Measurements from ENCODE around the gene POLR3GL.

GRCh38 chr1:145953861-145954260 lies 10.6 kb upstream of the POLR3GL start:
- TF ChIP-seq, protein P1, sequence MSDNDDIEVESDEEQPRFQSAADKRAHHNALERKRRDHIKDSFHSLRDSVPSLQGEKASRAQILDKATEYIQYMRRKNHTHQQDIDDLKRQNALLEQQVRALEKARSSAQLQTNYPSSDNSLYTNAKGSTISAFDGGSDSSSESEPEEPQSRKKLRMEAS (IDR thresholded peaks at IDR 0.05; ENCODE audit: low read depth, low read length), result no peak
- TF ChIP-seq CTCF (IDR thresholded peaks at IDR 0.05 in 2 of 3, conservative IDR thresholded peaks at IDR 0.05 in 1 of 3; ENCODE audit: control insufficient read depth in 2 of 3, extremely low read depth in 1 of 3, insufficient read depth in 1 of 3, low read depth in 3 of 3, low read length in 3 of 3) (no peak), EP300 (IDR thresholded peaks at IDR 0.05; ENCODE audit: borderline replicate concordance in 1 of 2, control insufficient read depth in 1 of 2, low read depth in 2 of 2, low read length in 2 of 2) (no peak)

All from GM12878 (cell line).